ENCODE data around the gene AFF2. TPM values are rescaled to one million over a fixed set of nuclear protein-coding genes. Genes with fewer than 3 reads are reported as not detected.

AFF2 gene
- total RNA-seq, 1 experiment from 2014 or later = 0.05 TPM

DNA sequence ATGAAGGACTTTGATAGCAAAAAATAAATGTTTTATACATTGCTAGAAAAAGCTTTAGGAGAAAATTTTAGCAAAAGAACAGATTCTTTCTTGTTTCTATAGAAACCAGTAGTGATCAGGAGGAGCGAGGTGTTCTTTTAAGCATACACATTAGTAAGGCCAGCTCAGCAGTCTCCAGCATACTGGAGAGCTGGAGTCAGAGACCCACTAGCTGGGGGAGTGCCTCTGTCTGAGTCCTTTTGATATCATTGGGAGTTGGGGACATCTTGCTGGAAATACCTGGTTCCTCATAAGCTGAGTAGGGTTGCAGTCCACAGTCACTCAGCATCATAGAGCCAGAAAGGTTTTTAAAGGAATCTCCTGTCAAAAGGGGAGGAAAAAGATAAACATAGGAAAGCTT is 67.4 kb downstream of the AFF2 start:
- DNase-seq (ENCODE audit: low read depth, low spot score) = no peak
- in situ Hi-C loops (cut with HindIII; ENCODE audit: low pct_unique_long_range_greater_than_20kb, low sequenced_read_pairs) = no loop called here

DNA sequence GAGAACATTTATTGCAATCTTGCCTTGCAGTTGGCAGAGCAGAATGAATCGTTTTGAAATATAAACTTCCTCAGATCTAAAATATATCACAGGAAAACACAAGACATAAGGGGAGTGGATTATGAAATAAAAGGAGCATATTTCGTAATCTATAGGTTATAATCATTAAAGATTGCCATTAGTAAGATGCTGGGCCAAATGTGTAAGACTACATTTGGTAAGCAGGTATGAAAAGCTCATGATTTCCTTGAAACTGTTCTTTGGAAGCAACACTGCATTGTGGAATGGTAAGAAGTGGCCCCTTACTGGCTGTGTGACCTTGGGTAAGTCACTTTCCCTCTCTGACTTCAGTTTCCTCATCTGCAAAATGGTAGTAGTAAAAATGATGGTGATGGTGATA is 68.3 kb downstream of the AFF2 start:
- DNase-seq (ENCODE audit: low read depth, low spot score) = no peak
- in situ Hi-C loops (cut with HindIII; ENCODE audit: low pct_unique_long_range_greater_than_20kb, low sequenced_read_pairs) = no loop called here

DNA sequence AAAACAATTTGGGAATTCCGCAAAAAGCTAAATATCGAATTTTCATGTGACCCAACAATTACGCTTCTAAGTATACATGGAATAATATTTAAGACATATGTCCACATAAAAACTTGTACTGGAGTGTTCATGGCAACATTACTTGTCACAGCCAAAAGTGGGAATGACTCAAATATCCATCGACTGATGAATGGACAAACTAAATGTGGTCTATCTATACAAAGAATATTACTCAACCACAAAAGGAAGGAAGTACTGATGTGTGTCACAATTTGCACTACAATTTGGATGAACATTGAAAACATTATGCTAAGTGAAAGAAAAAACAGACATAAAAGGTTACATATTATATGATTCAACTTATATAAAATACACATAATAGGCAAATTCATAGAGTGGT is 71.9 kb downstream of the AFF2 start:
- in situ Hi-C loops (cut with HindIII; ENCODE audit: low pct_unique_long_range_greater_than_20kb, low sequenced_read_pairs) = no loop called here
- DNase-seq (ENCODE audit: low read depth, low spot score) = no peak

DNA sequence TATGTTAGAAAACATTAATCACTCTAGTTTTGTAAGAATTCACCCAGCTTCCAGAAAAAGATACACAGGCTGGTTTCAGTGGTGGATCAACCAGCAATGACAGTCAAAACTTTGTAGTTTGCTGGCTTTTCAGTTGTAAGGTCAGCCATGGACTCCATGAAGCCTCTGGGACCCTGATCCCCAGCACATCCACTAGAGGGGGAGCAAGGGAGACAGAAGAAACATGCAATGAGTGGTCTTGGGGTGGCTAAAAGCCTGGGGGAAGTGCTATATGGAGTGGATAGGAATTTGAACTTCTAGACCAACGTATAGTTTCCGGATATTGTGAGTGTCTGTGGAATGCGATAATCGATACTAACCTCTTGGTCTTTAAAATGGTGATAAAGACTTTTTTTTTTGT is 72.7 kb downstream of the AFF2 start:
- no peak for DNase-seq (ENCODE audit: low read depth, low spot score)
- in situ Hi-C loops (cut with HindIII; ENCODE audit: low pct_unique_long_range_greater_than_20kb, low sequenced_read_pairs) = no loop called here

DNA sequence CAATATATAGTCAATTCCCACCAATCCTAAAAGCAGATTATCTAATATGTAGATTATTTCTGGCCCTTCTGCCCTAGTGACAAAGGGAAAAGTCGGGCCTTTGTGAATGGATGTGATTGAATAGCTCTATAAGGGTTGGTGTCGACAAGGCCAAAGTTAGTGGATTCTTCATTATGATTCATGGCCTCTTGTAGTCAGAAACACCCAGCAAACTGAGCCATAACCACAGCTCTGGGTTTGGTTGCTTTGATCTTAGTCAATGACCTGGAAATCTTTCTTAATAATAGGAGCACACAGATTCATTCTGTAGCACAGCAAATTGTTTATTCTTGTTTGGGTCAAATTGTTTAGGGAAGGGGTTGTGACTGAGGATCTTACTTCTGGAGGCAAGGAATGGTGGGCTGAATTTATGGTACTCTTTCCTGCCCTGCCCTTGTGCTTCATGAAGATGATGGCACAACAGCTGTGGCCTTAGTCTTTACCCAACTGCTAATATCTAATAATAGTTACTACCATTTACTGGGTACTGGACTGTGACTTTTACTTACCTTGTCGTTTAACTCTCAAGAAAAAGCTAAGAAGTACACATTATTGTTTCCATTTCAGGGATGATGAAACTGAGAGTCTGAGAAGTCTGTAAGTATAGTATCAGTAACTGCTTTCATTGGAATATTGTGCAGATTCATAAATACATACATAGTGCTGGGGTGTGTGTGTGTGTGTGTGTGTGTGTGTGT is 74.0 kb downstream of the AFF2 start:
- DNase-seq (ENCODE audit: low read depth, low spot score) = no peak
- in situ Hi-C loops (cut with HindIII; ENCODE audit: low pct_unique_long_range_greater_than_20kb, low sequenced_read_pairs) = no loop called here

DNA sequence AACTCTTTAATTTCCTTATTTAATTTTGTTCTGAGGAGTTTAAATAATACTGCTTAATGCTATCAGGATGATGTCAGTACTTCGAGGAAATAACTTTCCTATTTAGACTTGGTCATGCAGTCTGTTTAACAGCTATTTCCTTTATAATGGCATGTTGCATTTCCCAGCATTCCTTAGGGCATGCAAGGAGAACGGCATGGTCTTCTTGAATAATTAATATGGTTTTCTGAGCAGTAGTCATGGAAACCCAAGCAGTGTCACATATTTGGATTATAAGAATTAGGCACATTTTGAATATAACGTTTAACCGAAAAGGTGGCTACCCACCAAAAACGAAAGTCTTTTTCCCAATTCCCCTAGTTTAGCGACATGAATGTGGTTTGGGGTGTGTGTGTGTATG is 76.0 kb downstream of the AFF2 start:
- no peak for DNase-seq (ENCODE audit: low read depth, low spot score)
- in situ Hi-C loops (cut with HindIII; ENCODE audit: low pct_unique_long_range_greater_than_20kb, low sequenced_read_pairs) = no loop called here

DNA sequence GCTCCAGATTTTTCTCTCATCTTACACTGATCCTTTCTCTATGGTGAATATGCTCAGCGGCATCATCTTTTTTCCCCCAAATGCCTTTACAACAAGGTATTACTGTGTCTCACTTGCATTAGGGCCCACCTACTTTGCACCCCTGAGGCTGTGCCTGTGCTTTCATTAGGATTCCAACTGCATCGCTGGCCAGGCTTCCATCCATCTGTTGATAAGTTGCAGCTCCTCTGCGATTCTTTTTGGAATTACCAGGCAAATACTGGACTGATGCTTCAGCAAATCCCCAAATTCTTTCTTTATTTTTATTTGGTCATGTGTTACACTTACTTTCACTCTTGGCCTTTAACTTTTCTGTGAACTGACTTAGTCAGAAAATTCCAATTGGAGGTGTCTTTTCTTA is 77.3 kb downstream of the AFF2 start:
- in situ Hi-C loops (cut with HindIII; ENCODE audit: low pct_unique_long_range_greater_than_20kb, low sequenced_read_pairs) = no loop called here

DNA sequence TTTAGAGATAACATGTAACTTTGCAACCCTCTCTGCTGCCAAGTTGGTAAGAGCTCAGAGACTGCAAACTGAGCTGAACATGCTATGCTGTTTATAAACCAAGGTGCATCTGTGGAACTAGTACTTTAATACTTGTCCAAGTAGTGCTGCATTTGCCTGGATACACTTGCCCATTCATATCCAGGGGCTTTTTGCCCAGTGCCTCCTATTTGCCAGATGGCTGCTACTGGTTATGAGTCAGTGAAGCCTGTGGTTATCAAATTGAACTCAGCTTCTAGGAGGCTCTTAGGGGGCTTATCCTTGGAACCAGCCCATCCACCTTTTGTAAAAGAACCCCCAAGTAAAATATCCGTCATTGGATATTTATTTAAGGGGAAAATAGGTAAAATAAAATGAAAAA is 79.6 kb downstream of the AFF2 start:
- DNase-seq (ENCODE audit: low read depth, low spot score) = no peak
- in situ Hi-C loops (cut with HindIII; ENCODE audit: low pct_unique_long_range_greater_than_20kb, low sequenced_read_pairs) = no loop called here

More for the DNA sequence above, 77.3 kb downstream of the AFF2 start:
- no peak for DNase-seq (ENCODE audit: low read depth, low spot score)

DNA sequence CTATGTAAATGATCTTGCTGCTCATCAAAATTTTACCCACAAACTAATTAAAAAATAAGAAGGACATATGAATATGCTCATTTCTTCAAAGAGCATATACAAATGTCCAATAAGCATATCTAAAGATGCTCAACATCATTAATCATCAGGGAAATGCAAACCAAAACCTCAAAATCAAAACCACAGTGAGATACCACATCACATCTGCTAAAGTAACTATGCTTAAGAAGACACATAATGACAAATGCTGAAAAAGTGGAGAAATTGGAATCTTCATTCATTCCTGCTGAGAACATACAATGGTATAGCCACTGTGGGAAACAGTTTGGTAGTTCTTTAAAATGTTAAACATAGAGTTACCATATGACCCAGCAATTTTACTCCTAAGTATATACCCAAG is 81.9 kb downstream of the AFF2 start:
- in situ Hi-C loops (cut with HindIII; ENCODE audit: low pct_unique_long_range_greater_than_20kb, low sequenced_read_pairs) = no loop called here
- DNase-seq (ENCODE audit: low read depth, low spot score) = no peak

DNA sequence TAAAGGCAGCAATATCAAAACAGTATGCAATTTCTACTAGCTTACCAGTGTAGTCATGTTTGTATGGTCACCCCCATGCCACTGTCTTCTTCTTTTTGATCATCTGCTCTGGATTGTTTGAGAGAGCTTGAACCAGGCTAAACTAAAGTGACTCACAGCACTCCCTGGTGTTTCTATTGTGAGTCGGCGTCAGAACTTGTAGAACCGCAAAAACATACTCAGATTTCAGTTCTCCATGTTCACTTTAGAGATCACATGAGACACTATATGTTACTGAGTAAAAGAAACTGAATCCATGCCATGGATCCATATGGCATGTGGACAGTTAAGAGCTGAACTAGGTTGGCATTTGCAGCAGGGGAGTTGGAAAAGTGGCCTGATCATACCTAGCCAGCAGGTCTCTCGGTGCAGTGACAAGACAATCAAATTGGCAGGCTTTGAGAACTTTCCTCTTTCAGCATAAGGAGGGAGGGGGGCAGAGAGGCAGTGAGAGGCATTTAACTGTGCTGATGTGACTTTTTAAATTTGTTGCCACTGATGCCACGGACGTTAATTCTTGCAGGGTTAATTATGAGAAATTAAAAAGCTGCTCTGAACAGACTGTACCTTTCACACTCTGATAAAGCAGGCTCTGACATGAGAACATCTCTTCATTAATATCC is 88.4 kb downstream of the AFF2 start:
- DNase-seq (ENCODE audit: low read depth, low spot score) = no peak
- in situ Hi-C loops (cut with HindIII; ENCODE audit: low pct_unique_long_range_greater_than_20kb, low sequenced_read_pairs) = no loop called here

DNA sequence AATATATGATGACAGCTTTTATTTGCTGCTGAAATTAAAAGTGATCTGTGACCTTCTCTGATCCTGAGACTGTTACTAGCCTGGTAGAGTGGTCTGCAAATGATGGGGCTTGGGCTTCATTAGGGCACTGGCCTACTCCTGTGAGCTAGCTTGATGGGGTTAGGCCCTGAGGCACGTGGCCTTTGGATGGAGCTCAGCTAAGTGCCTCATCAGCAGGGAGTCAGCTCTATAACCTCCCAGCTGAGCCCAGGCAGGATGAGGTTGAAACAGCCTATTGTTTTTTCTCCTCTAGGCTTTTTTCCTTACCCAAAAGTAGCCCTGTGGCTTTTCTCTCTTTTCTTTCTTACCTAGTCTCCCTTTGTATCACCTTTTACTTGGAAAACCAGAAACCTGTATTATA is 92.2 kb downstream of the AFF2 start:
- DNase-seq (ENCODE audit: low read depth, low spot score) = no peak
- in situ Hi-C loops (cut with HindIII; ENCODE audit: low pct_unique_long_range_greater_than_20kb, low sequenced_read_pairs) = no loop called here

DNA sequence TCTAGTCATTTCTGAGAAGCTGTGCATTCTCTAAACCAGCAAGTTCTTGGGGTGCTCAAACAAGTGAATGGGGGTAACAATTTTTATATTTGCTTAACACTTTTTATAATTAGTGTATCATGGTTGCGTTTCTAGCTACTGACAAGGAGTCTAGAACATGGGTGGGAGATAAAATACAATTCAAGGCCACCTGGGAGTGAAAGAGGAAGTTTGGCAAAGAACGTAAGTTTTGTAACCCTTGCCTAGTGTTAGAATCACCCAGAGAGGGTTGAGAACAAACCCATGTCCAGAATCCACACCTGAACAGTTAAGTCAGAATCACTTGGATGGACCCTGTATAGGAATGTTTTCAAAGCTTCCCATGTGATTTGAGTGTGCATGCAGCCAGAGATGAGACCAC is 92.7 kb downstream of the AFF2 start:
- DNase-seq (ENCODE audit: low read depth, low spot score) = no peak
- in situ Hi-C loops (cut with HindIII; ENCODE audit: low pct_unique_long_range_greater_than_20kb, low sequenced_read_pairs) = no loop called here

DNA sequence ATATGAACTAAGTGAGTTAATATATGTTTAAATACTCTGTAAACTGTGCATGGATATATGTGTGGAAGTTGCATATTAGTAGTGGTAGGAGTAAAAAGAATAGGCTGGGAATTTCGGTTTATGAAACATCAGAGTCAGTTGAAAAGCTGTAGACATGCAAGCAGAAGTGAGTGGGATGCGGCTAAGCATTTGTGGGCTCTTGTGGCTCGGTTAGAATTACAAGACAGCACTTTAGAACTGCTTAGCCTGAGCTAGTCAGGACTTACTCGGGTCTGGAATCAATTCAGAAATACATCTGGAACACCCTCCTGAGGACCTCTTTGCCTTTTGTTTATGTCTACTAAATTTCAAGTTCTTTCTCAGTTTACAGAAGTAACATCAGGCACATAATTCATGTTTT is 93.6 kb downstream of the AFF2 start:
- in situ Hi-C loops (cut with HindIII; ENCODE audit: low pct_unique_long_range_greater_than_20kb, low sequenced_read_pairs) = no loop called here

DNA sequence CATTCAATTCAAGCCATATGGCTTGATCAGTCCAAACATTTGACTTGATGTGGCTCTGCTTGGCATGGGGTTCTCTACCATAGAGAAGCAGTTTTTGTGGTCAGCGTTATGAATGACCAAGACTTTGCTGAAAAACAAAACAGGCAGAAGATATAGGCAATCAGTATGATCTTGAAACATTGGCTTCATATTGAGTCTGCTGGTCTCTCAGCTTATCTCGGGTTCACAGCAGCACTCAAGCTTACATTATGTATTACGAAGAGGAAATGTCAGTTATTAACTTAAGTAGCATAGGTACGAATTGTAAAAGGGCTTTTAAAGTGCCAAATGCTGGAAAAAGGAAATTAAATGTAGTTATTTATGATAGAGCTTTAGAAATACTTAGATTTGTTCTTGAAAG is 99.0 kb downstream of the AFF2 start:
- DNase-seq (ENCODE audit: low read depth, low spot score) = no peak
- in situ Hi-C loops (cut with HindIII; ENCODE audit: low pct_unique_long_range_greater_than_20kb, low sequenced_read_pairs) = no loop called here

More for the DNA sequence above, 93.6 kb downstream of the AFF2 start:
- no peak for DNase-seq (ENCODE audit: low read depth, low spot score)

DNA sequence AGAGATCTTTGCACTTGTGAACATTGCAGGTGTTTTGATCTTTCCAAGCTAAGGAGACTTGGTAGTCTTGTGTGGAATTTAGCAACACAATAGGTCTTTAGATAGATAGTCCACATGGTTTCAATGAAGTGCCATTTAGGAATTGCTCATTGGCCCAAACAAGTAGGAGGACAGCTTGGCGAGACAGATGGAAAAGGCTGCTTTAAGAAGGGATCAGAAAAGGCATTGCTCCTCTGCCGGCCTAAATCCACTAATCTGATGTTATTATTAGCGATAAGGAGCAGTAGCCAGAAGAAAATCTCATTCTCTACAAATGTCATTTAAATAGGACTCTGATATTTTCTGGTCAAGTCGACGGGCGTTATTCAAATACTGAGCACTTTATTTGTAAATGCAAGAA is 99.7 kb downstream of the AFF2 start:
- DNase-seq (ENCODE audit: low read depth, low spot score) = no peak
- in situ Hi-C loops (cut with HindIII; ENCODE audit: low pct_unique_long_range_greater_than_20kb, low sequenced_read_pairs) = no loop called here

DNA sequence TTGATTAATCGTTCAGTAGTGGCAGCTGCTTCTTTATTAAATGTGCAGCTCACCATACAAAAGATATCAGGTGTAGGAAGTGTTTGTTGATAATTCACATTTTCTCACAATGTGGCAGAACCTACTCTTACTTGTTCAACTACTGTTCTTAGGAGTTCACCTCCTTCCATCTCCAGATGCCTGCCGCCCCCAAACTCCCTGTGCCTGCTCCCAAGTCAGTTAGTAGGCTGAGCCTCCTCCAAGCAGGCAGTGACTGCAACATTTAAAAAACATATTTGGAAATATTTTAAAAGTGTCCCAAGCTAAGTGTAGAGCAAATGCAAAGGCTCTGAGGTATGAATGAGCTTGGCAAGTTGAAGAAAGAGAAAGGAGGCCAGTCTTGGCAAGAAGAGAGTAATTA is 100.2 kb downstream of the AFF2 start:
- DNase-seq (ENCODE audit: low read depth, low spot score) = no peak
- in situ Hi-C loops (cut with HindIII; ENCODE audit: low pct_unique_long_range_greater_than_20kb, low sequenced_read_pairs) = no loop called here

DNA sequence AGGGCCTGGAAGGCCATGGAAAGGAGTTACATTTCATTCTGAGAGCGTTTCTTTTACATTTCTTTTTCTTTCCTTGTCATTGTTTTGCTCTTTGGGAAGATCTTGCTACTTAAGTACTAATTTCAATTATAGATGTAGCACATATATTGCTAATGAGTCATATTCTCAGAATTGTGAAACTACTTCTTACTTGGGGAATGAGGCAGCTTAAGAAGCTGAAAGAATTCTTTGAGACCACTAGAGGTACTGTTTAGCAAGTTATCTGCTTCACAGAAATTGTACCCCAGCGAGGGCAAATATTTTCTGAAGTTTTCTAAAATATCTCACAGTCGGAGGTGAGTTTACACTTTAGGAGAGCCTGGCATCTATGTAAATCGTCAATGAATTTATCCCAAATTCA is 100.6 kb downstream of the AFF2 start:
- in situ Hi-C loops (cut with HindIII; ENCODE audit: low pct_unique_long_range_greater_than_20kb, low sequenced_read_pairs) = no loop called here
- no peak for DNase-seq (ENCODE audit: low read depth, low spot score)

DNA sequence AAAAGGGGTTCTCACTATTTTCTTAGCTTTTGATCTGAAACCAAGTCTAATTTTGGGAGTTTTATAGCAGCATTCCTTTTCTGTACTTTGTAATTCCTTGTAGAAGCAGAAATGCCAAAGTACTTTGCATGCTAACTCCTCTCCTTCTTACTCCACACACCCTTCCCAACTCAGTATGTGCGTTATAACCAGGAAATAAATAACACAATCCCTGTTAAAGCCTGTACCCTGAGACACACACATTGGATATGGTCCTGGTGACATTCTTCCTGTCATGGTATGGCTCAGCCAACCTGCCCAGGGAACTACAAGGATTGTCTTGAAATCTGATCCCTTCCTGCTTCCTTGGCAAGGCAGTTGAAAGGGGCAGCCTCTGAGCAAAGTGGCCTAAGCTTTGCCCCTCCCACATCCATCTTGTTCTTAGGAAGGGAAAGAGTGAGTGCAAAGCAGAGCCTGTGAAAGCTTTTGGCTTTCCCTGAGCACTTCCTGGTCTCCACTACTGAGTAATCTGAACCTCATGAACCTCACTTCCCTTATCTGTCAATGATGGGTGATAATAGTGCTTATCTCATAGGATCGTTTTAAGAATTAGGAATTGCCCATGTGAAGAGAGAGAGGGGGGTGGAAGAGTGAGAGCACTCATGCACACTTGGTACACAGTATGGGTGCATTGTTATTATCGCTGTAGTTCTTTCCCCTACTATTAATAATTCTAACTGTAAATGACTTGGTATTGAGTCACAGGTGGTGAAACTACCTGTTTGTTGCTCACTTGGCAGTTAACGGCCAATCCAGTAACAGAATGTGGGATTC is 109.3 kb downstream of the AFF2 start:
- no peak for DNase-seq (ENCODE audit: low read depth, low spot score)
- in situ Hi-C loops (cut with HindIII; ENCODE audit: low pct_unique_long_range_greater_than_20kb, low sequenced_read_pairs) = no loop called here

DNA sequence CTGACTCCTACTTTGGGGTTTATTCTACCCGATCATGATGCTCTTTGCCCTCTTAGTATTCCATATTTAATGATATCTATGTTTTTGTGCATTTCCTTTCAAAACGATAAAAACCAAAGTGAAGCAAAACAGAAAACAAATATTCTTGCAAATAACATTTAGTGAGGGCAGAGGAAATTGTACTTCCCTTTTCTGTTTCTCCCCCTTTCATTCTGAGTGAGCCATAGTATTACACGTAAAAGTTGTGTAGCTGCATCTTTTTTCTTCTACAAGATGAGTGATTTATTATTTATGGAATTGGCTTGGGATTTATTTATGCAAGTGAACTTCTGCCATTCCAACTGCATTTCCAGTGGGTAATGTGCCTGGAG is 109.9 kb downstream of the AFF2 start:
- DNase-seq (ENCODE audit: low read depth, low spot score) = no peak

More for the DNA sequence above, 109.9 kb downstream of the AFF2 start:
- in situ Hi-C loops (cut with HindIII; ENCODE audit: low pct_unique_long_range_greater_than_20kb, low sequenced_read_pairs) = no loop called here
